Measurements from ENCODE around the gene PER1. TPM values are rescaled to one million over a fixed set of nuclear protein-coding genes. Genes with fewer than 3 reads are reported as not detected.

PER1 gene
- total RNA-seq, 1 donor from 2014 or later, result 13.1 TPM

- no peak for TF ChIP-seq CTCF (conservative IDR thresholded peaks at IDR 0.05; ENCODE audit: low read depth, low read length)
- H3K4me3 ChIP-seq (ENCODE audit: low read depth, low read length), result no peak overlapping the region
- no peak for DNase-seq (ENCODE audit: low read depth)
Observed at GRCh38 chr17:8146381-8147140, 5.6 kb downstream of the PER1 start.

DNA sequence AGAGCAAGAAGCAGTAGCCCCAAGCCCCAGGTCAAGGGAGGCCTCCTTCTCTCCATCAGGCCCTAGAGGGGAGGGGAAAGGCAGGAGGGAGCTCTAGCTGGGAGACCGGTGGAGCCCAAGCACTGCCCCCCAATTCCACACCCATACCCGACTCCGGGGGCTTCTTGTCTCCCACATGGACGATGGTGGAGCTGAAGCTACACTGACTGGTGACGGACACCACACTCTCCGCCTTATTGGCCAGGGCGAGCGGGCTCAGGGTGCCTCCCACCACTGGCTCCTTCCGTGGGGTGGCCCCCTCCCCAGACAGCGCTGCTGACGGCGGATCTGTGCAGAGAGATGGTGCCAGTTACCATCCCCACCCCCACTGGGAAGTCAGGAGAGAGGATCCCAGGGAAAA, 6.4 kb downstream of the PER1 start:
- no peak for TF ChIP-seq CTCF (conservative IDR thresholded peaks at IDR 0.05; ENCODE audit: low read depth, low read length)
- no peak overlapping the region for H3K4me3 ChIP-seq (ENCODE audit: low read depth, low read length)
- no peak for DNase-seq (ENCODE audit: low read depth)

GRCh38 chr17:8144401-8145231, 7.6 kb downstream of the PER1 start:
- no peak for TF ChIP-seq CTCF (conservative IDR thresholded peaks at IDR 0.05; ENCODE audit: low read depth, low read length)
- no peak for DNase-seq (ENCODE audit: low read depth)
- H3K4me3 ChIP-seq (ENCODE audit: low read depth, low read length), result no peak overlapping the region

- no peak for DNase-seq (ENCODE audit: low read depth)
- no peak for TF ChIP-seq CTCF (conservative IDR thresholded peaks at IDR 0.05; ENCODE audit: low read depth, low read length)
- no peak overlapping the region for H3K4me3 ChIP-seq (ENCODE audit: low read depth, low read length)
Observed at GRCh38 chr17:8143581-8144400, 8.4 kb downstream of the PER1 start.

DNA sequence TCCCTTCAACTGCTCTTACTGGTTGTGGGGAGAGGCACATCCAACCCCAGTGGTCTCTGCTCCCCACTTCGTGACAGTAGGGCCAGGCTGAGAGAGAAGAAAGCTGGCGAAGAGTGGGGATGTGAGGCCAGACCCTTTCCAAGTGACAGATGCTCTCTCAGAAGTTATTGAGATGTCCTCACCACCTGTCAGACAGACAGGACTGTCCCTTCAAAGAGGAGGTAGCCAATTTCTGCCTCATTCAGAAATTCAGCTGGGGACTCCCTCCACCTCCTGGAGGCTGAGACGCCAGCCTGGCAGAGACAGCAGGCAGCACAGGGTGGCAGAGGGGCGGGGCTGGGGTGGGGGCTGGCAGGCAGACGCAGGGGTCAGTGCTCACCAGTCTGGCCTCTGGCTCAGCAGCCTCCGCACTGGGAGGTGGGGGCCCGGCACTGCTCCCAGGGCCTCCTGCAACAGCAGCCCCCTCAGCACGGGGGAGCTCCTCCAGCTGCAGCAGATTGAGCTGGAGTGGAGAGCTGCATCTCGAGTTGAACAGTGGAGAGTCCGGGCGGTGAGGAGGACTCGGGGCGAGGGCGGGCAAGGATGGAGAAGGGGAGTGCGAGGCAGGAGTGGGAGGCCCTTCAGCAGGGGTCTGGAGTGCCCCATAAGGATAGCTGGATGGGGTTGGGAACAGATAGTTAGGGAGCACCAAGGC, 9.2 kb downstream of the PER1 start:
- no peak overlapping the region for H3K4me3 ChIP-seq (ENCODE audit: low read depth, low read length)
- DNase-seq (ENCODE audit: low read depth), result no peak
- TF ChIP-seq CTCF (conservative IDR thresholded peaks at IDR 0.05; ENCODE audit: low read depth, low read length), result no peak

DNA sequence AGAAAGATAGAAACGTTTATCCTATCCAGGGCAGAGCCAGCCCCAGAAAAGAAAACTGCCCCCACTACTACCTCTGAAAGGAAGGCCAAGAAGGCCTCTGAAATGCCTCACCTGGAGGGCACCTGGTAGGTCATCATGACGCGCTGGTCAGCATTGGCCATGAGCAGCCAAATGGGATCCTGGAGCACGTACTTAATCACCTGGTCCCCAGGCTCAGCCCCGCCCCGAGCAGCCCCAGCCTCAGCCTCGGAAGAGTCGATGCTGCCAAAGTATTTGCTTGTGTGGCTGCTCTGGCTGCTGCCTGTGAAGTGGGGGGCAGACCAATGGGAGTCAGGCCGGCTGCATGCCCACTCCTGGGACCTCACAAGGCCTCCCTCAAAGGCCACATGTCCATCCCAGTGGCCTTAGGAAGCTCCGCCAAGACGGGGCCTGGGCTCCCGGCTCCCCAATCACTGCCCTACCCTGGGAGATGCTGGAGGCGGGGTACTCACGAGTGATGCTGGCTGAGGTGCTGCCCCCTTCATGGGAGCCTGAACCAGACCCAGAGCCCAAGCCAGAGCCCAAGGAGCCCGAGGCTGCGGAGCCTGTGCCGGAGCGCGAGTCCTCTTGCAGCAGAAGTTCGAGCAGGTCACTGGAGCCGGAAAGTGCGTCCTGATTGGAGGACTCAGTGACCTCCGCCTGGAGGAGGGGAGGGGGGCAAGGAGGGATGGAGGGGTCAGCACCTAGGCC, 9.9 kb downstream of the PER1 start:
- no peak overlapping the region for H3K4me3 ChIP-seq (ENCODE audit: low read depth, low read length)
- DNase-seq (ENCODE audit: low read depth), result no peak
- TF ChIP-seq CTCF (conservative IDR thresholded peaks at IDR 0.05; ENCODE audit: low read depth, low read length), result no peak

Measured in epithelial cell of proximal tubule (primary cell).